ENCODE data around the gene SLC25A38.
"Not testable (repeated sequence)": the region's sequence is repeated elsewhere in the genome, so short reads cannot be mapped to it uniquely, and the experiment has no call there.

The SLC25A38 gene

GRCh38 chr3:39383045-39383880, at the start of gene SLC25A38:
Gene SLC25A38 (plus strand): TSS chr3:39383370. CDS start chr3:39383725, 355 bp downstream.
- no peak for DNase-seq

- no peak for DNase-seq
These were observed 49.6 kb upstream of the SLC25A38 start for GRCh38 chr3:39333607-39334006.

- no peak for DNase-seq
These were observed 49.0 kb upstream of the SLC25A38 start for GRCh38 chr3:39334205-39334604.

GRCh38 chr3:39338201-39338600, 45.0 kb upstream of the SLC25A38 start:
- no peak for DNase-seq

- no peak for DNase-seq
These were observed 44.1 kb upstream of the SLC25A38 start for GRCh38 chr3:39339086-39339485.

- no peak for DNase-seq
These were observed 40.0 kb upstream of the SLC25A38 start for GRCh38 chr3:39343076-39343717.

- DNase-seq, result no peak
These were observed 39.4 kb upstream of the SLC25A38 start for GRCh38 chr3:39343760-39344159.

- DNase-seq, result no peak
These were observed 38.3 kb upstream of the SLC25A38 start for GRCh38 chr3:39344746-39345344.

- DNase-seq, result no peak
These were observed 36.2 kb upstream of the SLC25A38 start for GRCh38 chr3:39346785-39347585.

GRCh38 chr3:39347586-39347876, 35.6 kb upstream of the SLC25A38 start:
- no peak for DNase-seq

GRCh38 chr3:39349080-39349479, 34.1 kb upstream of the SLC25A38 start:
- DNase-seq, result peak; percentile 4

GRCh38 chr3:39350714-39351113, 32.5 kb upstream of the SLC25A38 start:
- no peak for DNase-seq

- not testable (repeated sequence) for DNase-seq
These were observed 32.0 kb upstream of the SLC25A38 start for GRCh38 chr3:39351134-39351533.

GRCh38 chr3:39353168-39353927, 29.8 kb upstream of the SLC25A38 start:
- not testable (repeated sequence) for DNase-seq

GRCh38 chr3:39358333-39358732, 24.8 kb upstream of the SLC25A38 start:
- DNase-seq, result no peak

GRCh38 chr3:39361252-39361927, 21.8 kb upstream of the SLC25A38 start:
- DNase-seq, result no peak

- DNase-seq, result peak; percentile 75
These were observed 21.0 kb upstream of the SLC25A38 start for GRCh38 chr3:39362192-39362591.

- peak; percentile 91 for DNase-seq
These were observed 20.4 kb upstream of the SLC25A38 start for GRCh38 chr3:39362812-39363211.

- not testable (repeated sequence) for DNase-seq
These were observed 12.7 kb upstream of the SLC25A38 start for GRCh38 chr3:39370450-39370849.

GRCh38 chr3:39372833-39373232, 10.3 kb upstream of the SLC25A38 start:
- no peak for DNase-seq

- DNase-seq, result no peak
These were observed 6.1 kb upstream of the SLC25A38 start for GRCh38 chr3:39376959-39377634.
